IPS DF 19.7 (cell line): Measurements from ENCODE around the gene HOXD10.

Experiments used
- DNase-seq: peaks from one replicate; pipeline ENCODE4 v3.0.0-alpha.2; 2013; ENCODE audit warnings: low read depth, low spot score

HOXD10 gene

DNA sequence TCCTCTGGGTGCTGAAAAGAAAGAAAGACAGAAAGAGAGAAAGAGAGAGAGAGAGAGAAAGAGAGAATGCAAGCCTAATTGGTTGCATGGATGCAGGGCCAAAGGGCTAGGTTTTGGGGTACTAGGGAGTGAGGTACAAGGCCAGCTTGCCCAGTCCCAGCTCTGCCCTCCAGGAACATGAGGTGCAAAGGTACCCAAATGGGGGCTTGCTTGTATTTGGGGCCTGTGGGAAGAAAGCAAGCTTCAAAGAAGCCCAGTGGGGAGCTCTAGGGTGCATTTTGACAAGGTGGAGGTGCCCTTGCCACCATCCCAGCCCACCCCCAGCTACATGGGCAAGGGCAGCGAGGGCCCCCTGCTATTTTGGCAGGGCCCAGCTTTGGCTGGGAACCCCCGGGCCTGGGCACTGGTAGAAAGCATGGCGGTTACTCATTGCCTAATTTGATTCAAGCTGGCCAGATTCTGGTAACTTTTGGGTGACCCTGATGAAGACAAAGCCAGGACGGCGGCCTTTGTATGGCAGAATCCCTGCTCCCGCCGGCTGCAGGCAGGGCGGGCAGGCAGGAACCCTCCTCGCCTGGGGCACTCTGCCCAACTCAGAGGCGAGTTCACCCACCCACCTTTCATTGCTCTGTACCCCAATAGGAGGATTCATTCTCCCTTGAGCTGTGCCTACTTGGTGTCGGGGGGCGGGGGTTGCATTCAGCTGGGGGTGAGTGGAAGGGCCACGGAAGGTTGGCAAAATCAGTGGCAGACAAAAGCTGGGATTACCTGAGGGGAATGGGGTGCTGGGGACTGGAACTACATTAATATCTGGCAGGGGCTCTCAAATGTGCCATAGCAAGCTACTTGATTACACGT lies 34.2 kb downstream of the HOXD10 start:
- no peak for DNase-seq

- DNase-seq, result no peak
Observed at GRCh38 chr2:176151442-176152287, 35.1 kb downstream of the HOXD10 start, which contains the start of gene HOXD4. Gene HOXD4, plus strand, starts transcription at chr2:176151550. Its CDS starts 84 bp downstream, at chr2:176151634.

- no peak for DNase-seq
Observed at GRCh38 chr2:176152350-176153181, 36.0 kb downstream of the HOXD10 start.

- DNase-seq, result no peak
Observed at GRCh38 chr2:176154576-176155252, 38.1 kb downstream of the HOXD10 start.

DNA sequence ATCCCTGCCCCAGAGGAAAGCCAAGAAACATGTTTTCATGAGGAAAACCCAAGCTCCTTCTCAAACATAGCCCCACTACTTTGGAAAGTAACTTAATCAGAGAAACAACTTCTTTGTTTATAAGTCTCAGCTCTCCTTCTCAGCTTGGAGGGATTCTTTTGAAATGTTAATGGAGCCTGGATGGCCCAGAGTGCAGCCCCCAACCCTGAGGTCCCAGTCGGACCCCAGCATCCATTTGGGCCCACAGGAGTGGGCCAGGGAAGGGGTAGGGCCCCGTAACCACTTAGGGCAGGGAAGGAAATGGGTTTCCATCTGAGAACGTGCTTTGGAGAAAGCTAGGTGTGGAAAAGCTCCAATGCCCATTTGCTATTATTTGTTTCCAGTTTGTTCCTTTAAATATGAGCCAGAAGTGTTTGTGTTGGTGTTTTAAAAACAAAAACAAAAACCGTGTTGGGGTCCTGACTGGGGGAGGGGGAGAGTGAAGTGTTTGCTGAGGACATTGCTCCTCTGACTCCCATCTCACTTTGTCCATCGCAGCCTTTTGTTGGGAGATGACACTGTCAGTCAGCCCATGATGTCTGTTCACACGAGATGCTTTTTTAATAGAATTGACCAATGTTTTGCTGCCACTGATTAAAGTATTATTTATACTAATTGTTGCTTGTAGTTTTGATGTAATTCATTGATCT lies 38.9 kb downstream of the HOXD10 start:
- DNase-seq, result no peak

GRCh38 chr2:176156301-176156806 lies 39.8 kb downstream of the HOXD10 start:
- no peak for DNase-seq

GRCh38 chr2:176156807-176157498 lies 40.4 kb downstream of the HOXD10 start, which contains the start of gene HOXD3:
Gene HOXD3, plus strand, starts transcription at chr2:176157307. Its CDS starts 11,808 bp downstream, at chr2:176169115.
- no peak for DNase-seq

GRCh38 chr2:176157499-176158185 lies 41.1 kb downstream of the HOXD10 start:
- DNase-seq, result no peak

- DNase-seq, result no peak
Observed at GRCh38 chr2:176158186-176158591, 41.6 kb downstream of the HOXD10 start.

DNA sequence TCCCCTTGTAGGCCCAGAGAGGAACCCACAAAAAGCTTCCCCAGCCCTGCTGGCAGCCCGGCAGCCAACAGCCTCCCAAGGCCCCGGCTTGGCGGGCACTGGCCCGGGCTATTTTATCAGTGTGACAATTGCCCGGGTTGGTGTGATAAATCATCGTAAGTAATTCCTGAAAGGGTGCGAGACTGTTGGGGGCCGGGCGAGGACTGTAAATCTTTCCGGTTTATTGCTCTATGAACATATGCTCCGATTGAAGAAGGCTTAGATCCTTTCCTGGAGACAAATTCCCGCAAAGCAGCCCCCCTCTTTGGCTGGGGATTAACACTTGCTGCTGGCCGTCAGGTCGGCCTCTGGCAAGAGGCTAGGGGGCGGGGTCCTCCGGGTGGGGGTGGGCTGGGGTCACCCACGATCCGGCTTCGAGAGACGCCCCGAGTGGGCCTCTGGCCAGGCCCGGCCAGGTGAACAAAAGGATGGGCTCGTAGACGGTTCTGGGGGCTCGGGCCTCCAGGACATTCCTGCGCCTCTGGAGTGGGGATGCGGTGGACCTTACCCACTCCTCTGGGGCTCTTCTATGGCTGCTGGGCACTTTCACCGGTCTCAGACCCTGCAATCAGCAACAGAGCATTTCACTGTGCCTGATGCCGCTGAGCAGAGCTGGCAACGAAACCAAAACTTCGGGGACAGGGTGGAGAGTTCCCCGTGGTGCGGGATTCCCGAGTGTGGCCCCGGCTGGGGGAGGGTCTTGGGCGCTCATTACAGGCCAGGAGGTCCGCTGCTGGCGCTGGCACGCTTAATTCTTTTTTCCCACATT lies 42.5 kb downstream of the HOXD10 start:
- DNase-seq, result no peak

DNA sequence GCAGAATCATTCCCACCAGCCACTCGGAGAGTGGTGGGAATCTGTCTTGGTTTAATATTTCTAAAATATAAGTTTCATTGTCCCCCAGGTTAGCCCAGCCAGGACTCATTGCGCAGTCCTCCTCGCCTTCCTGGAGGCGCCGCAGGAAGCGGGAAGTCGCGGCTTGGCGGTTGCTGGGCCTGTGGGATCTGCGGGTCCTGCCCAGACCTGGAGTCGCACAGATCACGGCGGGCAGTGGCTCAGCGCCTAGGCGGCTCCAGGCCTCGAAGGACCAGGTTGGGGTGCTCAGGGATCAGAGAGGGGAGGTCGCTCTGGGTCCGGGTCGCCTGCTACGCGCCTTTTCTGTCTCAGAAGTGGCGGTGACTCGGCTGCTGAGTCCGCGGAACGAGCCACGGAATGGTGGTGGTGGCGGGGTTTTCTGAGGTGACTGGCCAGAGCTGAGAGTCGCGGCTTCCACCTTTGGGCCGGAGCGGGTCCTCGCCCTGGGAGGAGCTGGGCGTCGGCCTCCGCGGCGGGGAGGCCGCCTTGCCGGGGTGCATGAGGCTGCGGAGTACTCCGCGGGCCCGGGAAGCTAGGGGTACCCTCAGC lies 43.2 kb downstream of the HOXD10 start:
- no peak for DNase-seq

DNA sequence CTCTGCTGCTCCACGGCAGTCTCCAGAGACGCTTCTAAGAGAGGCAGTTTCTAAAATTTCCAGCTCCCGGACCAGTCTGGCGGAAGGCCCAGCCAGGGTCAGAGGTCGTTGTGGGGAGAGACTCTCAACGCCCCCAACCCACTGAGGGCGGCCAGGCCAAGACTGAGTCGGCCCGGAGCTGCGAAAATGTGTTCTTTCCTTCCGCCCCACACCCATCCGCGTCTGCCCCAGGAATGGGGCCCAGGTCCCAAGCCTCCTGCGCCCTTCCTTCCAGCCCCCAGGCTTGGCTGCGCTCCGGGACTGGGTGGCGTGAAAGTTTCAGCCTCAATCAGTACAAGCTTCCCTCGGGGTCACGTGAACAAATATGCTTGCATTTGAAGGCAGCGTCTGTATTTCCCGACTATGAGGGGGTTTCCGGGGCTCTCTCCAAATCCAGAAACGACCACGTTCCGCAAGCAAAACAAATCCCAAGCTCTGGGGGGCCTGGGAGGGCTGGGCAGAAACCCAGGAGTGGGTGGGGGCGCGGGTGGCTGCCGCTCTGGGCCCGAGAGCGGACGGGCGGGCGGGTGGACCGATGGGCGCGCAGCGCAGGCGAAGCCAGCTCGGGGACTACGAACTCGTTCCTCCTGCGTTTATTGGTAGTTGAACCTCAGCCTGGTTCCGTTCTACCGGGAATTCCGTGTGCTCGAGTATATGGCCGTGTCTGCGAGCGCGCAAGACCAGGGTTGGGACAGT lies 43.8 kb downstream of the HOXD10 start:
- DNase-seq, result no peak

- DNase-seq, result no peak
Observed at GRCh38 chr2:176160986-176161824, 44.6 kb downstream of the HOXD10 start.

DNA sequence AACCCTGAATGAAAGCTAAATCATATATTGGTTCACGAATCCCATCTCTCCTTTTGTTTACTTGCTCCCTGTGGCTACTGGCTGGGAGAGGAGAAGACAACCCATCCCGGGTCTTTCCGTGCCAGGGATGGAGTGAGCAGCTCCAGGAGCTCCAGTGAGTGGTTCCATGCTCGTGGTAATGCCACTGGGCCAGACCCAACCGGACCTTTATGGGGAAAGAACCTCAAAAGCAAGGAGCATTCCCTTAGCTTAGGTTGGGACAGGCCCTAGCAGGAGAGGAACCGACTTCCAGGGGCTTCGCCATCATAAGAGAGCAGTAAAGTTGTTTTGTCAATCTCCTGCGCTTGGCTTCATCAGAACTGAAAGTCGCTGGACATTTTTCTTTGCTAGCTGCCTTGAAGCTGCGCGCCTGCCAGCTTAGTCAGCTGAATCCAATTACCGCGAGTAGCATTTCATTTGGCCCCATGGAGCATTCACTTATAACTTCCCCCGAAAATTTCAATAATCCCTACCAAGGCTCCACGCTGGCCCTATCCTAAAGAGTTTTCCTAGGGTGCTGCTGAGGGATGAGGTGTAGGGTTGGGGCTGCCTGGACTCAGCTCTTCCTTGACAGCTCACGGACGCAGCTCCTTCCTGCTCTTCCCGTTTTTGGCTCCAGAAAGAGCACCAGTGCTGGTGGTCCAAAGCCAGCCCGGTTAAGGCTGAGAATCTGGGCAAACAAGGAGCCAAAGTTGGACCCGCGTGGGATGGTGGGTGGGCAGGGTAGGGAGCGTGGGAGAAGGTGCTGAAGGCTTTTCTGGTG lies 45.4 kb downstream of the HOXD10 start:
- no peak for DNase-seq
